H1 (cell line): ENCODE measurements around the gene TOP1. TPM values are rescaled to one million over a fixed set of nuclear protein-coding genes. Genes with fewer than 3 reads are reported as not detected.

Source experiments
- ATF2 ChIP-seq: IDR thresholded peaks from 2 replicates; pipeline ENCODE4 v1.6.1; 2012; ENCODE audit warnings: low read length, inconsistent platforms
- CBX5 ChIP-seq: fragments of 300-800, 300-1000 bp; sonication (generic); IDR thresholded peaks from 2 replicates; pipeline ENCODE4 v1.7.1; 2016; ENCODE audit warnings: antibody characterized with exemption, low read length, low read depth
- CEBPB ChIP-seq: IDR thresholded peaks from 2 replicates; pipeline ENCODE4 v1.6.1; 2012; ENCODE audit warnings: low read depth, low read length
- CHD1 ChIP-seq: IDR thresholded peaks from 2 replicates; pipeline ENCODE4 v1.6.1; 2012; ENCODE audit warnings: low read depth, low read length, improper control_type of control experiment
- CTCF ChIP-seq, 3 experiments: IDR thresholded peaks; 1 replicate in 2 of 3; 2 replicates in 1 of 3; pipeline versions ENCODE4 v1.5.1 to v1.6.1; 2011; ENCODE audit warnings: low read length in 3 of 3, mild to moderate bottlenecking in 3 of 3, inconsistent platforms in 2 of 3, low read depth in 1 of 3, moderate library complexity in 1 of 3; ENCODE audit not compliant: insufficient read depth in 1 of 3; ENCODE audit errors: control extremely low read depth in 1 of 3
- EP300 ChIP-seq, 2 experiments: IDR thresholded peaks; 1 replicate in 1 of 2; 2 replicates in 1 of 2; pipeline ENCODE4 v1.6.1; 2011 to 2012; ENCODE audit warnings: low read depth in 2 of 2, low read length in 2 of 2, mild to moderate bottlenecking in 2 of 2, borderline replicate concordance in 1 of 2, inconsistent platforms in 1 of 2, moderate library complexity in 1 of 2
- EZH2 ChIP-seq: fragments of 200-600 bp; sonication (generic); IDR thresholded peaks from 2 replicates; pipeline ENCODE4 v1.7.1; 2012; ENCODE audit warnings: low read depth, mild to moderate bottlenecking, moderate library complexity, low read length, inconsistent platforms; ENCODE audit not compliant: severe bottlenecking
- FOSL1 ChIP-seq: IDR thresholded peaks from 2 replicates; pipeline ENCODE4 v1.6.1; 2011; ENCODE audit warnings: mild to moderate bottlenecking, low read depth, low read length, moderate library complexity; ENCODE audit not compliant: insufficient read depth
- KDM5A ChIP-seq: fragments of 200-600 bp; IDR thresholded peaks from 2 replicates; pipeline ENCODE4 v1.7.1; 2012; ENCODE audit warnings: mild to moderate bottlenecking, low read length, inconsistent platforms, mixed read lengths
- POU5F1 ChIP-seq: IDR thresholded peaks from 2 replicates; pipeline ENCODE4 v1.6.1; 2011; ENCODE audit warnings: low read depth, mild to moderate bottlenecking, low read length, moderate library complexity
- RBBP5 ChIP-seq: IDR thresholded peaks from 2 replicates; pipeline ENCODE4 v1.7.1; 2012; ENCODE audit warnings: low read depth, mild to moderate bottlenecking, inconsistent platforms, low read length, moderate library complexity, borderline replicate concordance
- RNF2 ChIP-seq: fragments of 200-900, 300-1000 bp; sonication (generic); IDR thresholded peaks from 2 replicates; pipeline ENCODE4 v1.7.1; 2016; ENCODE audit warnings: borderline replicate concordance, low read depth, mild to moderate bottlenecking, antibody characterized with exemption, low read length; ENCODE audit not compliant: poor library complexity, severe bottlenecking; ENCODE audit errors: missing control alignments
- RXRA ChIP-seq: IDR thresholded peaks from 2 replicates; pipeline ENCODE4 v1.6.1; 2011; ENCODE audit warnings: low read depth, mild to moderate bottlenecking, low read length, moderate library complexity; ENCODE audit not compliant: insufficient read depth
- SP1 ChIP-seq: IDR thresholded peaks from 2 replicates; pipeline ENCODE4 v1.6.1; 2011; ENCODE audit warnings: low read depth, low read length
- TAF7 ChIP-seq: optimal IDR thresholded peaks from 2 replicates; pipeline ENCODE3; 2011; ENCODE audit warnings: low read depth, mild to moderate bottlenecking, inconsistent platforms, low read length, moderate library complexity, borderline replicate concordance
- TEAD4 ChIP-seq: IDR thresholded peaks from 2 replicates; pipeline ENCODE4 v1.6.1; 2012; ENCODE audit warnings: low read depth, low read length, inconsistent platforms, mixed read lengths
- YY1 ChIP-seq: IDR thresholded peaks from 2 replicates; pipeline ENCODE4 v1.6.1; 2011; ENCODE audit warnings: low read depth, mild to moderate bottlenecking, low read length
- ZNF274 ChIP-seq: IDR thresholded peaks from 2 replicates; pipeline ENCODE4 v1.7.0; 2012; ENCODE audit warnings: low read length, borderline replicate concordance; ENCODE audit errors: extremely low read depth
- polyA plus RNA-seq, 7 experiments: library from polyadenylated mRNA; depleted of rRNA in 3 of 7; stranded (reverse) in 5 of 7; unstranded in 2 of 7; fragments of >200 nt in 5 of 7; fragments of 200-250 nt in 2 of 7; gene quantifications; 1 replicate in 5 of 7; 2 replicates in 1 of 7; 4 replicates in 1 of 7; pipeline versions ENCODE4 v1.2.1 to v1.2.3, GENCODE V29; 2011 to 2013; ENCODE audit warnings: missing spikeins in 2 of 7, mixed read lengths in 2 of 7
- total RNA-seq: library from RNA; stranded (reverse); fragmentation: NEBNext Ultra II Directional; extraction: Animal tissue kit (Norgen Biotek cat#: 25700); gene quantifications from 2 replicates; pipeline ENCODE4 v1.2.1, GENCODE V29; 2021

Gene TOP1
- total and polyA plus RNA-seq, 2 of the 8 experiments (the other 6 are each of a cell fraction or from before 2014, with no cell fraction given): 7.4 to 108 TPM

- TF ChIP-seq SP1 (peak; percentile 73; the same call in 1 of the 2 replicates), CHD1 (no peak), CEBPB (no peak), TAF7 (peak; percentile 25), ZNF274 (no peak), POU5F1 (no peak), ATF2 (no peak), RNF2 (no peak), FOSL1 (no peak), CTCF (IDR thresholded peaks at IDR 0.05; ENCODE audit: control extremely low read depth in 1 of 3, insufficient read depth in 1 of 3, low read depth in 1 of 3, low read length in 3 of 3) (no peak; a peak in 1 of 4 replicates), YY1 (no peak; the same call in 1 of the 2 replicates), EZH2 (no peak), CBX5 (no peak), EP300 (IDR thresholded peaks at IDR 0.05; ENCODE audit: borderline replicate concordance in 1 of 2, low read depth in 2 of 2, low read length in 2 of 2) (no peak), KDM5A (no peak), RXRA (no peak), TEAD4 (no peak), RBBP5 (no peak; the same call in 1 of the 2 replicates)
These were observed 108.3 kb downstream of the TOP1 start, which contains the start of gene PLCG1 (continued) for GRCh38 chr20:41136680-41137613.
